Calu3 (cell line): ENCODE measurements around the gene FSD2. TPM values are rescaled to one million over a fixed set of nuclear protein-coding genes. Genes with fewer than 3 reads are reported as not detected.

Experiments used
- BruUV-seq: library from RNA; stranded (reverse); fragments of 400-500 nt; replicated peaks from 2 replicates; lab custom pipeline; 2021; lab: Mats Ljungman, UMichigan
- CTCF ChIA-PET: fragments of 300-600 bp; sonication (Branson Sonifier 250); formaldehyde crosslinking; loops from one replicate; lab custom pipeline; 2022; ENCODE audit warnings: antibody characterized with exemption; lab: Charles Lee
- DNase-seq: peaks from one replicate; pipeline ENCODE4 v3.0.0; 2022
- H3K27ac Mint-ChIP-seq: one replicate; pipeline ENCODE4 v1.8.0; 2022; ENCODE audit warnings: mixed read lengths; ENCODE audit not compliant: unreplicated experiment
- H3K27me3 Mint-ChIP-seq: one replicate; pipeline ENCODE4 v1.8.0; 2022; ENCODE audit warnings: mixed read lengths; ENCODE audit not compliant: unreplicated experiment
- H3K36me3 Mint-ChIP-seq: one replicate; pipeline ENCODE4 v1.8.0; 2022; ENCODE audit warnings: mild to moderate bottlenecking, moderate library complexity, mixed read lengths; ENCODE audit not compliant: insufficient read depth, unreplicated experiment
- H3K4me1 Mint-ChIP-seq: one replicate; pipeline ENCODE4 v1.8.0; 2022; ENCODE audit warnings: mild to moderate bottlenecking, low read depth, mixed read lengths; ENCODE audit not compliant: unreplicated experiment
- H3K4me3 Mint-ChIP-seq: one replicate; pipeline ENCODE4 v1.8.0; 2022; ENCODE audit warnings: mild to moderate bottlenecking, low read depth, moderate library complexity, mixed read lengths; ENCODE audit not compliant: unreplicated experiment
- H3K9me3 Mint-ChIP-seq: one replicate; pipeline ENCODE4 v1.8.0; 2022; ENCODE audit warnings: low read depth, mixed read lengths; ENCODE audit not compliant: unreplicated experiment
- CTCF ChIP-seq: fragments of 200-600 bp; IDR thresholded peaks from one replicate; pipeline ENCODE4 v1.8.0; 2022; ENCODE audit warnings: antibody characterized with exemption; ENCODE audit not compliant: unreplicated experiment
- intact Hi-C: fragments of 100-400 bp; cut with micrococcal nuclease; formaldehyde crosslinking; loops from one replicate; pipeline ENCODE4 v1.10.0; 2022; ENCODE audit not compliant: unreplicated experiment
- total RNA-seq: library from RNA; stranded (reverse); gene quantifications from 2 replicates; pipeline ENCODE4 v1.2.3, GENCODE V29; 2022

Gene FSD2
- total RNA-seq, 1 experiment from 2014 or later = not detected

- H3K9me3 Mint-ChIP-seq = no peaks in the 10 kb centered on the region
- CTCF ChIA-PET = no interaction called here
- intact Hi-C loops = no loop called here
- H3K4me1 Mint-ChIP-seq = no peaks in the 10 kb centered on the region
- no peak overlapping the region for H3K4me3 Mint-ChIP-seq
- no TSS peak for BruUV-seq
- H3K36me3 Mint-ChIP-seq = no peaks in the 10 kb centered on the region
- TF ChIP-seq CTCF = no peak
- no peak overlapping the region for H3K27ac Mint-ChIP-seq
- no peak for DNase-seq
- H3K27me3 Mint-ChIP-seq = no peaks in the 10 kb centered on the region
These were observed 67.9 kb downstream of the FSD2 start for GRCh38 chr15:82737975-82738374.

- no TSS peak for BruUV-seq
- no peaks in the 10 kb centered on the region for H3K36me3 Mint-ChIP-seq
- no peak for TF ChIP-seq CTCF
- H3K9me3 Mint-ChIP-seq = no peaks in the 10 kb centered on the region
- H3K27me3 Mint-ChIP-seq = no peaks in the 10 kb centered on the region
- CTCF ChIA-PET = no interaction called here
- no peak for DNase-seq
- H3K27ac Mint-ChIP-seq = no peak overlapping the region
- intact Hi-C loops = no loop called here
- H3K4me1 Mint-ChIP-seq = no peaks in the 10 kb centered on the region
- H3K4me3 Mint-ChIP-seq = no peak overlapping the region
These were observed 74.3 kb downstream of the FSD2 start for GRCh38 chr15:82731527-82731926.

GRCh38 chr15:82730022-82730530, 75.8 kb downstream of the FSD2 start:
- Mint-ChIP-seq H3K36me3 (no peaks in the 10 kb centered on the region), H3K4me3 (no peak overlapping the region), H3K9me3 (no peaks in the 10 kb centered on the region), H3K27ac (no peak overlapping the region), H3K27me3 (no peaks in the 10 kb centered on the region), H3K4me1 (no peaks in the 10 kb centered on the region)
- no peak for TF ChIP-seq CTCF
- DNase-seq = no peak
- BruUV-seq = no TSS peak
- CTCF ChIA-PET = no interaction called here
- intact Hi-C loops = no loop called here

GRCh38 chr15:82726816-82727215, 79.1 kb downstream of the FSD2 start:
- DNase-seq = no peak
- no peak for TF ChIP-seq CTCF
- Mint-ChIP-seq H3K36me3 (no peaks in the 10 kb centered on the region), H3K4me3 (no peak overlapping the region), H3K27ac (no peak overlapping the region), H3K4me1 (no peaks in the 10 kb centered on the region), H3K27me3 (no peaks in the 10 kb centered on the region), H3K9me3 (no peaks in the 10 kb centered on the region)
- BruUV-seq = no TSS peak
- CTCF ChIA-PET = no interaction called here
- intact Hi-C loops = no loop called here
